Transverse colon (tissue), 4 donors: Measurements from ENCODE around the gene KRT84.

ENCODE experiments used
- CTCF ChIP-seq, 5 experiments: fragments of 200-600 bp in 3 of 5; fragments of 450-650 bp in 2 of 5; sonication (generic) in 3 of 5; IDR thresholded peaks; 1 replicate in 2 of 5; 2 replicates in 3 of 5; pipeline ENCODE4 v1.5.1; 2016 to 2017; ENCODE audit warnings: antibody characterized with exemption in 5 of 5, inconsistent platforms in 3 of 5, mild to moderate bottlenecking in 2 of 5, moderate library complexity in 1 of 5
- POLR2A ChIP-seq: fragments of 450-650 bp; IDR thresholded peaks from one replicate; pipeline ENCODE4 v1.6.1; 2016; ENCODE audit warnings: antibody characterized with exemption, mild to moderate bottlenecking, moderate library complexity
- POLR2AphosphoS5 ChIP-seq, 3 donors: sonication (generic); formaldehyde crosslinking; IDR thresholded peaks; one replicate each; pipeline ENCODE4 v1.6.1; 2016; ENCODE audit warnings: antibody characterized with exemption in 3 of 3

- TF ChIP-seq CTCF (IDR thresholded peaks at IDR 0.05) = no peak
- TF ChIP-seq POLR2A = no peak
- no peak for TF ChIP-seq POLR2AphosphoS5 (IDR thresholded peaks at IDR 0.05)
These were observed 48.1 kb upstream of the KRT84 start for GRCh38 chr12:52433501-52434080.
